Neural progenitor cell (in vitro differentiated cells): ENCODE measurements around the gene UBE2D3. TPM values are rescaled to one million over a fixed set of nuclear protein-coding genes. Genes with fewer than 3 reads are reported as not detected.

Experiments used
- DNase-seq: peaks from one replicate; pipeline ENCODE4 v3.0.0-alpha.2; 2016; ENCODE audit warnings: low spot score
- H2AFZ ChIP-seq: fragments of 200-600 bp; sonication (generic); replicated peaks from 2 replicates; pipeline ENCODE4 v1.6.1; 2016; ENCODE audit warnings: antibody characterized with exemption
- H3F3A ChIP-seq: fragments of 200-600 bp; sonication (generic); 2 replicates; pipeline ENCODE4 v1.6.1; 2016; ENCODE audit warnings: antibody characterized with exemption, low read depth
- H3K27ac ChIP-seq: fragments of 200-600 bp; sonication (generic); 2 replicates; pipeline ENCODE4 v1.5.1; 2016; ENCODE audit warnings: mild to moderate bottlenecking
- H3K27me3 ChIP-seq: fragments of 200-600 bp; sonication (generic); 2 replicates; pipeline ENCODE4 v1.6.1; 2016; ENCODE audit warnings: mild to moderate bottlenecking, moderate library complexity
- H3K36me3 ChIP-seq: fragments of 200-600 bp; sonication (generic); 2 replicates; pipeline ENCODE4 v1.5.1; 2016
- H3K4me1 ChIP-seq: fragments of 200-600 bp; sonication (generic); 2 replicates; pipeline ENCODE4 v1.6.1; 2016; ENCODE audit warnings: mixed run types
- H3K4me2 ChIP-seq: fragments of 200-600 bp; sonication (generic); 2 replicates; pipeline ENCODE4 v1.6.1; 2016
- H3K4me3 ChIP-seq: fragments of 200-600 bp; sonication (generic); 2 replicates; pipeline ENCODE4 v1.5.1; 2016
- H3K79me2 ChIP-seq: fragments of 200-600 bp; sonication (generic); 2 replicates; pipeline ENCODE4 v1.6.1; 2016; ENCODE audit warnings: low read depth
- H3K9ac ChIP-seq: fragments of 200-600 bp; sonication (generic); 2 replicates; pipeline ENCODE4 v1.6.1; 2016
- H3K9me3 ChIP-seq: fragments of 200-600 bp; sonication (generic); 2 replicates; pipeline ENCODE4 v1.5.1; 2016; ENCODE audit warnings: low read depth
- H4K20me1 ChIP-seq: fragments of 200-600 bp; sonication (generic); 2 replicates; pipeline ENCODE4 v1.6.1; 2016; ENCODE audit warnings: low read depth
- H3K27ac Mint-ChIP-seq: 3 replicates; pipeline ENCODE4 v1.8.0; 2021; ENCODE audit warnings: mixed read lengths
- H3K27me3 Mint-ChIP-seq: 2 replicates; pipeline ENCODE4 v1.8.0; 2022; ENCODE audit warnings: low read depth, mild to moderate bottlenecking, inconsistent platforms, moderate library complexity, mixed read lengths; ENCODE audit not compliant: insufficient read depth
- H3K36me3 Mint-ChIP-seq: 3 replicates; pipeline ENCODE4 v1.8.0; 2021; ENCODE audit warnings: mixed read lengths
- H3K4me1 Mint-ChIP-seq: 3 replicates; pipeline ENCODE4 v1.8.0; 2021; ENCODE audit warnings: mixed read lengths
- H3K4me3 Mint-ChIP-seq: 3 replicates; pipeline ENCODE4 v1.8.0; 2021; ENCODE audit warnings: mild to moderate bottlenecking, moderate library complexity, mixed read lengths
- H3K9me3 Mint-ChIP-seq: 3 replicates; pipeline ENCODE4 v1.8.0; 2020; ENCODE audit warnings: mixed read lengths
- CTCF ChIP-seq: fragments of 200-600 bp; sonication (generic); IDR thresholded peaks from 2 replicates; pipeline ENCODE4 v1.5.1; 2017; ENCODE audit warnings: antibody characterized with exemption, mild to moderate bottlenecking
- EZH2 ChIP-seq: fragments of 200-600 bp; sonication (generic); IDR thresholded peaks from 2 replicates; pipeline ENCODE4 v1.6.1; 2017; ENCODE audit warnings: antibody characterized with exemption, mild to moderate bottlenecking, moderate library complexity
- EZH2phosphoT487 ChIP-seq: fragments of 200-600 bp; sonication (generic); IDR thresholded peaks from 2 replicates; pipeline ENCODE4 v1.6.1; 2017; ENCODE audit warnings: antibody characterized with exemption
- total RNA-seq: library from RNA; depleted of rRNA; stranded (reverse); fragments of >200 nt; gene quantifications from 2 replicates; pipeline ENCODE4 v1.2.3, GENCODE V29; 2015; ENCODE audit warnings: low replicate concordance

UBE2D3 gene
- total RNA-seq, 1 donor from 2014 or later = 573 TPM

- Histone ChIP-seq H4K20me1 (peaks cover 99% of the 10 kb centered on the region), H3K4me1 (peaks cover 31% of the 10 kb centered on the region), H3F3A (no peaks in the 10 kb centered on the region), H2AFZ (no peak overlapping the region), H3K27me3 (no peaks in the 10 kb centered on the region), H3K79me2 (peaks cover 100% of the 10 kb centered on the region), H3K9me3 (no peaks in the 10 kb centered on the region), H3K9ac (no peak overlapping the region), H3K36me3 (peaks cover 18% of the 10 kb centered on the region), H3K4me3 (no peak overlapping the region), H3K4me2 (no peak overlapping the region), H3K27ac (no peak overlapping the region)
- Mint-ChIP-seq H3K27me3 (peaks cover 2% of the 10 kb centered on the region), H3K27ac (no peak overlapping the region), H3K4me3 (no peak overlapping the region), H3K9me3 (no peaks in the 10 kb centered on the region), H3K36me3 (peaks cover 42% of the 10 kb centered on the region), H3K4me1 (no peaks in the 10 kb centered on the region)
- no peak for DNase-seq
- TF ChIP-seq CTCF (no peak), EZH2phosphoT487 (no peak), EZH2 (no peak)
These were observed 18.2 kb downstream of the UBE2D3 start for GRCh38 chr4:102809190-102809589.

GRCh38 chr4:102808009-102808408, 19.3 kb downstream of the UBE2D3 start:
- H3K36me3 Mint-ChIP-seq = peaks cover 38% of the 10 kb centered on the region
- H3K27me3 Mint-ChIP-seq = peaks cover 2% of the 10 kb centered on the region
- H3K9me3 Mint-ChIP-seq = no peaks in the 10 kb centered on the region
- no peak for TF ChIP-seq EZH2
- TF ChIP-seq EZH2phosphoT487 = no peak
- no peak for TF ChIP-seq CTCF
- Histone ChIP-seq H3K4me3 (no peak overlapping the region), H3F3A (no peaks in the 10 kb centered on the region), H3K79me2 (peaks cover 100% of the 10 kb centered on the region), H2AFZ (no peak overlapping the region), H3K9ac (no peak overlapping the region), H3K36me3 (peaks cover 18% of the 10 kb centered on the region), H3K27ac (no peak overlapping the region), H3K27me3 (no peaks in the 10 kb centered on the region), H3K4me1 (peaks cover 24% of the 10 kb centered on the region), H4K20me1 (peaks cover 99% of the 10 kb centered on the region), H3K4me2 (no peak overlapping the region), H3K9me3 (no peaks in the 10 kb centered on the region)
- DNase-seq = no peak
- no peaks in the 10 kb centered on the region for H3K4me1 Mint-ChIP-seq
- no peak overlapping the region for H3K27ac Mint-ChIP-seq
- no peak overlapping the region for H3K4me3 Mint-ChIP-seq

GRCh38 chr4:102807345-102807744, 20.0 kb downstream of the UBE2D3 start:
- Histone ChIP-seq H3K4me2 (no peak overlapping the region), H3F3A (no peaks in the 10 kb centered on the region), H3K9me3 (no peaks in the 10 kb centered on the region), H3K9ac (no peak overlapping the region), H3K36me3 (peaks cover 19% of the 10 kb centered on the region), H3K27me3 (no peaks in the 10 kb centered on the region), H3K4me1 (peaks cover 17% of the 10 kb centered on the region), H3K27ac (no peak overlapping the region), H2AFZ (no peak overlapping the region), H3K79me2 (peaks cover 100% of the 10 kb centered on the region), H3K4me3 (no peak overlapping the region), H4K20me1 (peaks cover 99% of the 10 kb centered on the region)
- TF ChIP-seq EZH2 = no peak
- no peak for TF ChIP-seq CTCF
- no peak for TF ChIP-seq EZH2phosphoT487
- Mint-ChIP-seq H3K36me3 (peaks cover 41% of the 10 kb centered on the region), H3K4me3 (no peak overlapping the region), H3K4me1 (no peaks in the 10 kb centered on the region), H3K27ac (no peak overlapping the region), H3K9me3 (no peaks in the 10 kb centered on the region), H3K27me3 (peaks cover 2% of the 10 kb centered on the region)
- no peak for DNase-seq
